Measurements from ENCODE around the gene CDK2. TPM values are rescaled to one million over a fixed set of nuclear protein-coding genes. Genes with fewer than 3 reads are reported as not detected.
"Not testable (repeated sequence)": the region's sequence is repeated elsewhere in the genome, so short reads cannot be mapped to it uniquely, and the experiment has no call there.

CDK2 gene
- total RNA-seq: 90.3 and 98.3 TPM in 2 replicates

GRCh38 chr12:55966408-55967281 lies at the start of gene CDK2:
Gene CDK2, plus strand, starts transcription at chr12:55966830. Its CDS starts 179 bp downstream, at chr12:55967009.
- intact Hi-C loops (cut with micrococcal nuclease): loop anchor here (1.0 kb wide), 1 partner anchor 8 kb away; the partner anchor contains the start of gene RAB5B

DNA sequence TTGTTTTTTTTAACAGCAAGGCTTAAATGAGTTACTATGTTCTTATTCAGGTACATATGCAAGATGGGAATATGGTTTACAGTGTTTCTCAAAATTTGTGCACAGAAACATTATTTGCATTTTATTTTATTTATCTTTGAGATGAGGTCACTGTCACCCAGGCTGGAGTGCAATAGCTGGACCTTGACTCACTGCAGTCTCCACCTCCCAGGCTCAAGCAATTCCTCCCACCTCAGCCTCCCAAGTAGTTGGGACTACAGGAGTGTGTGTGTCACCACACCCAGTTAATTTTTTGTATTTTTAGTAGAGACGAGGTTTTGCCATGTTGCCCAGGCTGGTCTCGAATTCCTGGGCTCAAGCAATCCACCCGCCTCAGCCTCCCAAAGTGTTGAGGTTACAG lies 47.6 kb upstream of the CDK2 start:
- intact Hi-C loops (cut with micrococcal nuclease): not testable (repeated sequence)

DNA sequence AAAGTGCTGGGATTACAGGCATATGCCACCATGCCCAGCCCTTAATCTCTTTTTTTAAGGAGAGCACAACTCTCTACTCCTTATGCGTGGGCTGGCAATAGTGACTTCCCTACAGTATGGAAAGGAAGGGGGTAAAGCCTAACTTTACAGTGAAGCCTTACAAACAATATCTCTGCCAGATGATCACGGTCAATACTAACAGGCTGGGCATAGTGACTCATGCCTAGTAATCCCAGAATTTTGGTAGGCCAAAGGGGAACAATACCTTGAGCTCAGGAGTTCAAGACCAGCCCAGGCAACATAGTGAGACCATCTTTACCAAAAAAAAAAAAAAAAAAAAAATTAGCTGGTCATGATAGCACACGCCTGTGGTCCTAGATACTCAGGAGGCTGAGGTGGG lies 44.5 kb upstream of the CDK2 start:
- intact Hi-C loops (cut with micrococcal nuclease): no loop called here

DNA sequence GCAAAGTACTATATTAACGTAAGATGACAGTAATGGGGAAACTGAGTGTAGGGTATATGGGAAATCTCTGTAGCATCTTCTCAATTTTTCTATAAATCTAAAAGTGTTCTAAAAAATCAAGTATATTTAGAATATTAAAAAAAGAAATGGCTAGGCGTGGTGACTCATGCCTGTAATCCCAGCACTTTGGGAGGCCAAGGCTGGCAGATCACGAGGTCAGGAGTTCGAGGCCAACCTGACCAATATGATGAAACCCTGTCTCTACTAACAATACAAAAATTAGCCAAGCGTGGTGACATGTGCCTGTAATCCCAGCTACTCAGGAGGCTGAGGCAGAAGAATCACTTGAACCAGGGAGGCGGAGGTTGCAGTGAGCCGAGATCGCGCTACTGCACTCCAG lies 43.0 kb upstream of the CDK2 start:
- intact Hi-C loops (cut with micrococcal nuclease): not testable (repeated sequence)

DNA sequence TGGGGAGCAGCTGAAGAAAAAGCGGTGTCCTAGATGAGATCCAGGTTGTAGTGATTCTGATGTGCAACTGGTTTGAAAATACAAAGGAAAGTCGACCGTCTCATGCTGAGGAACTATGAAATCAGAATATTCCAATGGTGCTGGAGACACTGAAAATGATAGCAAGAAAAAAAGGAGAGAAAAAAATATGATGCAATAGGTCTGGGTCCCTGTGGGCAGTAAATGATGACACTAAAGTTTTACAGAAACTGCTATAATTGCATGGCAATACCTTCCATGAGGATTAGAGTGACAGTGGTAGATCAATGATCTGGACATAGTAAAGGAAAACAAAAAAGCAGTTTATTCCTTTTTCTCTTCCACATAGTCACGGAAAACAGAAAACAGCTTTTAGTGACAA lies 41.3 kb upstream of the CDK2 start:
- intact Hi-C loops (cut with micrococcal nuclease): loop anchor here (5.0 kb wide), 3 partner anchors 227 to 707 kb away; partner anchors contain the start of genes BAZ2A, MYL6B, NABP2 and RNF41

- intact Hi-C loops (cut with micrococcal nuclease): loop anchor here (5.0 kb wide), 3 partner anchors 226 to 706 kb away; partner anchors contain the start of genes BAZ2A, MYL6B, NABP2 and RNF41
These were observed 40.5 kb upstream of the CDK2 start for GRCh38 chr12:55925870-55926737.

DNA sequence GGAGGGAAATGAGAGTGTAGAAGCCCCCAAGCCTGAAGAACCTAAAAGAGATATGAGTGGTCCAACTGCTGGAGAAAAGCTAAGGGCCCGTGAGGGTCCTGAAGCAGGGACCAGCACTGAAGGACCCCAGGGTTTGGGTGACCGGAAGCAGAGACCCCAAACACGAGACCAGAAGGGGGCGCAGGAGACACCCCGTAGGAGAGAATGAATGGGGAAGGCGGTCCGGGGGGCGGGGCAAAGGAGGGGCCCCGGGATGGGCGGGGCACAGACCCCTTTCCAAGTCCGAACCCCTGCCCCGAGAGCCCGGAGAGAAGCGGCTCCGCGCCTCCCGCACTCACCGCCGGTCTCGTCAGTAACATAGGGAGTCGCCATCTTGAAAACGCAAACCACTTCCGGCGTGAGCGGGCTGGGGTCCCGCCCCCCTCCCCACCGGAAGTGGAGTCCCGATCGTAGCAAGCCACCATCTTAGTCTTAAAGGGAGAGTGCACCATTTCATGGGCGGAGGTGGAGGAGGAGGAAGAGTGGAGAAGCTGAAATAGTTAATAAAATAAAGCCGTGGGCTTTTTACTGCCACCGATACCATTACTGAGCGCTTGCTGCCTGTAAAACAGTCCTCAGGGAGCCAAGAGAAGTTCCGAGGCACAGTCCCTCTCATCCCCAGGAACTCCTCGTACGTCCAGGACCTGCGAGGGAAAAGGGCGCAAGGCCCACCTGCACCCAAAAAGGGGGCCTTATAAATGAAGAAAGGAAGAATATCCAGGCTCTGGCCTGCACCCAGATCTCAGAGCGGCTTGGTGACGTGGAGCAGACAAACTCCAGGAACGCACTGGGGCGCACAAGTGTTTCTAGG lies 39.7 kb upstream of the CDK2 start:
- intact Hi-C loops (cut with micrococcal nuclease): loop anchor here (1.0 to 5.0 kb wide), 5 partner anchors 98 to 705 kb away; partner anchors contain the start of genes BAZ2A, DNAJC14, MYL6B and NABP2

DNA sequence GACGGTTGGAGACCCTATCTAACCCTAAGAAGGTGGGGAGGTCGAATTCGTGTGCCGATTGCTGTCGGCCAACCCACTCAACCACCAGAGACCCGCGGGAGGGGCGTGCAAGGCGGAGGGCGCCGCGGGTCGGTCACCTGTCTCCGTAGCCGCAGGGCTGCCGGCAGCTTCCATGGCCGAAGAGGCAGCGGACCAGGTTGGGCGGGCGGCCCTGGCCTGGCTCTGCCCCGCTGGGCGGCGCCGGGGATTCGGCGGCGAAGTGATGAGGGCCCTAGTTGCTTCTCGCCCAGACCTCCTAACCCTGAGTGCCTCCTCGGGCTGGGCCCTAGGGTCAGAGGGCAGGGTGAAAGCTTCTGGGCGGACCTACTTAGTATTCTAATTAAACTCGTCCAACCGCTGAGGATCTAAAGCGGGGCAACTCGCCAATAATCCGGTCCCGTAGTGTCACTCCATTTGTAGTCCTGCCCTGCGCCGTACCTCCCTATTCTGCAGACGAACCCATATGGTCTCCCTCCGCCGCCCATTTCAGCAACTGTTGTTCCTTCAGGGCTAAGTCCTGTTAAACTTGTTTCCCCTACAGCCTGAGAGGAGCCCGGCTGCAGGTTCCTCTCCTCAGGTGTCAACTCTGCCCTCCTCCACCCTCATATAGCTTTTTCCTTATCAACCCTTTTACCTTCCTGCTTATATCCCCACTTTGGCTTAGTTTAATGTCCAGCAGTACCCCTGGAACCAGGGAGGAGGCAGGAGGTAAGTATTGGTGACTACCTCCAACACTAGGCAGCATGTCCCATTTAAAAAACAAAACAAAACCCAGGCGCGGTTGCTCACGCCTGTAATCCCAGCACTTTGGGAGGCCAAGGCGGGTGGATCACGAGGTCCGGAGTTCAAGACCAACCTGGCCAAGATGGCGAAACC lies 38.8 kb upstream of the CDK2 start, which contains the start of gene PYM1:
Gene PYM1, minus strand, starts transcription at position 307 of the 915 bp plus-strand sequence. Its CDS starts 133 bp downstream, at position 174.
- intact Hi-C loops (cut with micrococcal nuclease): loop anchor here (1.0 to 5.0 kb wide), 8 partner anchors 93 to 704 kb away; partner anchors contain the start of genes BAZ2A, BLOC1S1, DNAJC14 and IKZF4

GRCh38 chr12:55929306-55929791 lies 37.3 kb upstream of the CDK2 start:
- intact Hi-C loops (cut with micrococcal nuclease): loop anchor here (1.0 to 5.0 kb wide), 10 partner anchors 11 to 703 kb away; partner anchors contain the start of genes BAZ2A, BLOC1S1, MYL6B and NABP2

DNA sequence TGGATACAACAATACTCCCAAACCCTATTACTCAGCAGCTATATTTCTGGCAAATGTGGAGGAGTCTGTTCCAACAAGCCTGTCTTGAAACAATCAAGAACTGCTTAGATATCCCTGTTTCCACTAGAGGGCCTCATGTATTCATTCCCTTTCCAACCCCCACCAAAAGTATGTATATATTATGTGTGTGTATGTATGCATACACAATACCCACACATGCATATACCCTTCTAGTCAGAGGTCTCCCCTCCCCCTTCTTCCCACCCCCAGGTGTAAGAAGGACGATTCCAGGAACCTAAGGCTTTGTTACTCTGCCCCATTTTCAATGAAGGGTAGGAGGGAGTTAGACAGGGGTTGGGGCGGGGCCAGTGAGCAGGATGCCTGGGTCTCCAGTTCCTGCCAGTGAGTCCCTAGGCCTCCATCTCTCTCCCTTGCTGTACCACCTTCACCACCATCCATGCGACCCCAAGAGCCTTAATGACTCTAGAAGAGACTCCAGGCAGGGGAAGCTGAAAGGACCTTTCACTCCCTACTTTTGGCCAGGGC lies 35.8 kb upstream of the CDK2 start, which contains the start of gene DGKA:
Gene DGKA, plus strand, starts transcription at position 392 of the 546 bp plus-strand sequence. CDS start 5,342 bp downstream, outside the sequence.
- intact Hi-C loops (cut with micrococcal nuclease): loop anchor here (1.0 kb wide), 1 partner anchor 110 kb away; the partner anchor contains the start of gene RPS26

DNA sequence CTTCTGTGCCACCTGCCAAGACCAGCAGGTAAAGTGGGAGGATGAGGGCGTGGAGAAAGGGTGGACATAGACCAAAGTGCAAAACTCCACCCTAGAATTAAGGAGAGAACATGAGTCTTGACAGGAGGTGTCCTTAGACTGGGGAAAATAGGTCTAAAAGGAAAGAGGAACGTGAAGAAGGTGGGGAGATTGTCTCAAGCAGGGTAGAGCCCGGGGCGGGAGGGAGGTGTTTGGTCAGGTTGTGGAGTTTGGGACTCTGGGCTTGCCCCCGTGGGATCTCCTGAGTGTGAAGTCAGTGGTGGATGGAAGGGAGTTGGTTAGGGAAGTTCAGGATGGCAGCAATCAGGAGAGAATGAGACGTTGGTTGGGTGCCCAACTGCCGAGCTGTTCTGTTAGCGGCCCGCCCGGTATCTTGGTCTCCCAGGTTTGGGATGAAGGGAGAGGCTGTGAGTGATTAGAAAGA lies 35.3 kb upstream of the CDK2 start:
- intact Hi-C loops (cut with micrococcal nuclease): no loop called here

DNA sequence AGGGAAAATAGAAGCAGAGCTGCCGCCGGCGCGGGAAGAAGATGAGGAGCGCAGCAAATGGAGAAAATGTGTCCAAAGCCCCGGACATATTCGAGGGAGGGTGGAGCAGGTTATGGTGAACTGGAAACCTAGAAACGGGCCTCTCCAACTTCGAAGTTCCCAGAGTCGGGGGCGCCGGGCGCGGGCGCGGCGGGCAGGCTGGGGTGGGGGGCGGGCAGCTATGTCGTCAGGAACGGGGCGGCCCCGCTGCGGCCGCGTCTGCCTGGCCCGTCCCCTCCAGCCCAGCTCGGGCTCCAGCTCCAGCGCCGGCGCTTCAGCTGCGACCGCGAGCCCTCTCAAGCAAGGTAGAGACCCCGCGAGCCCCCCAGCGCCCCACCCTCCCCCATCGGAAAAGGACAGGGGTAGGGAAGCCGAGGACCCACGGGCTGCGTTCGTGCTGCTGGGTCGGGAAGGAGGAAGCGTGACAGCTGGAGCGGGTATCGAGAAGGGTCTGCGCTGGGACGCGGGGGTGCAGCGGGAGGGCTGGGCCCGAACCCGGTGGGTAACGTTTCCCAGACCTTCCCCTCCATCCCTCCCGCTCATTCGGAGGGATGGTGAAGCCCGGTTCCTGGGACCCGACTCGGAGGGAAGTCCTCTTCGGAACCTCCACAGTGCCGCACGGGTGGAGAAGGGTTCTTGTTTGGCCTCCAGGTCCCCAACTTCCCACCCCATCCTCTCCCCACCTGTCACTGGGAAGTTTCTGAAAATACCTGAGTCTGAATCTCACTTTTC lies 34.7 kb upstream of the CDK2 start:
- intact Hi-C loops (cut with micrococcal nuclease): no loop called here

GRCh38 chr12:55932551-55932910 lies 34.1 kb upstream of the CDK2 start:
- intact Hi-C loops (cut with micrococcal nuclease): no loop called here

- intact Hi-C loops (cut with micrococcal nuclease): no loop called here
These were observed 33.3 kb upstream of the CDK2 start for GRCh38 chr12:55933169-55933798.

GRCh38 chr12:55933799-55934742 lies 32.6 kb upstream of the CDK2 start:
- intact Hi-C loops (cut with micrococcal nuclease): no loop called here

DNA sequence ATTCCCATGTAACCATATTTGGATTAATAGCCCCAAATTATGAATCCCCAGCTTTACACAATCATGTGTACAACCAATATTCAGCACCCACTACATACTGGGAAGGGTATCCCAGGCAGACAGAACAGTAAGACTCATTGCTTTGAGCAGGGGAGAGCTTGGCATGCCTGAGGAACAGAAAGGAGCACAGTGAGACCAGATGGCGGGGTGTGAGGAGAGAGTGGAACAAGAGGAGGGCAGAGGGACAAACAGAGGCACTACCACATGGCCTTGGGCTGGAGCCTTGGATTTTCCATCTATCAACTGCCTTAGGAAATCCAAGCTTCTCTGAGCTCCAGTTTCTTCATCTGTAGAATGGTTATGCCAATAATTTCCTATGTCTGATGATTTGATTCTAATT lies 31.9 kb upstream of the CDK2 start:
- intact Hi-C loops (cut with micrococcal nuclease): no loop called here

All from T-helper 2 cell treated with Interferon-gamma antibody and Interleukin-4, amounts not matched to agents 100 ng/mL and 5 ng/mL, for 36 hours (primary cell).